Ishikawa (cell line): ENCODE data around the gene IBTK.

ENCODE experiments used
- CEBPB ChIP-seq: IDR thresholded peaks from 2 replicates; pipeline ENCODE4 v1.6.1; 2012
- CREB1 ChIP-seq: IDR thresholded peaks from 2 replicates; pipeline ENCODE4 v1.6.1; 2012; ENCODE audit warnings: low read depth
- EP300 ChIP-seq: IDR thresholded peaks from 2 replicates; pipeline ENCODE4 v1.6.1; 2012; ENCODE audit warnings: borderline replicate concordance
- FOXM1 ChIP-seq: IDR thresholded peaks from 2 replicates; pipeline ENCODE4 v1.6.1; 2012; ENCODE audit warnings: low read depth, borderline replicate concordance
- TAF1 ChIP-seq: IDR thresholded peaks from 2 replicates; pipeline ENCODE4 v1.6.1; 2012; ENCODE audit warnings: low read depth, mild to moderate bottlenecking
- YY1 ChIP-seq: IDR thresholded peaks from 2 replicates; pipeline ENCODE4 v1.6.1; 2012; ENCODE audit warnings: low read depth
- TF ChIP-seq, protein P1 (sequence below): IDR thresholded peaks from 2 replicates; pipeline ENCODE4 v1.6.1; 2012
- TF ChIP-seq, protein P2 (sequence below): IDR thresholded peaks from 2 replicates; pipeline ENCODE4 v1.6.1; 2012; ENCODE audit warnings: low read depth, mild to moderate bottlenecking

DNA sequence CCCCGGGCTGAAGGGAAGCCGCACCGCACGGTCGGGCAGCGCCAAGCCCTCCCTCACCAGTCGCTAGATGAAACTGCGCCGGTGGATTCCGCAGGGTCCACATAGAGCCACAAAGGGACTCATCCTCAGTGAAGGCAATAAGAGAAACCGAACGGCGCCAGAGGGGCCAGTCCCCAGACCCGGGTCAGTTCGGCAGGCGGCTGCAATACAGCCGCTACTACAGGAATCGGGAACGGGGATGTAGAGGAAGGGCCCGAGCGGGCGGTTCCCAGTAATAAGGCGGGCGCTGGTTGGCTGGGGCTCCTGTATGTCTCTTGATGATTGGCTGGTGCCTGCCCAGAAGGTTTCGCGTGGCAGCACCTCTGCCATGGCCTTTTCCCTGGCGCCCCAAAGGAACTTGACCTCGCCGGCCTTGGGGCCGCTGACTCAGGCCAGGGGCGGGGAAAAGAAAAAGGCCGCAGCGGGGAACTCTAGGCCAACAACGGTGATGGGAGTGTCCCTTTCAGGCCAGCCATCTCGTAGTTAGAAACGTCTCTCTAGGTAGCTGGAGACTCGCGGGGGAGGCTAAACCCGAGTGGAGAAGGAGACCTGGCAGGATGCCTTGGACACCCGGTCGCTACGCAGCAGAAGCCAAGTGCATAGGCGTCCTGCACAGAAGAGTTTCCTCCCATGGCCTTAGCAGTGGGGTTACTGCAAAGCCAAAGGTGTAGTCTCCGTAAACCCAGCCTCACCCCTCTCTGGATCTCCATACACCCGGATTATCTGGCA is at the start of gene IBTK:
- peak; percentile 78 for TF ChIP-seq TAF1
- TF ChIP-seq EP300: no peak; the same call in 1 of the 2 replicates
- TF ChIP-seq, protein P1, sequence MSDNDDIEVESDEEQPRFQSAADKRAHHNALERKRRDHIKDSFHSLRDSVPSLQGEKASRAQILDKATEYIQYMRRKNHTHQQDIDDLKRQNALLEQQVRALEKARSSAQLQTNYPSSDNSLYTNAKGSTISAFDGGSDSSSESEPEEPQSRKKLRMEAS: peak; percentile 26
- TF ChIP-seq YY1: peak; percentile 84
- TF ChIP-seq FOXM1: no peak; the same call in 1 of the 2 replicates
- TF ChIP-seq CEBPB: no peak
- TF ChIP-seq, protein P2, sequence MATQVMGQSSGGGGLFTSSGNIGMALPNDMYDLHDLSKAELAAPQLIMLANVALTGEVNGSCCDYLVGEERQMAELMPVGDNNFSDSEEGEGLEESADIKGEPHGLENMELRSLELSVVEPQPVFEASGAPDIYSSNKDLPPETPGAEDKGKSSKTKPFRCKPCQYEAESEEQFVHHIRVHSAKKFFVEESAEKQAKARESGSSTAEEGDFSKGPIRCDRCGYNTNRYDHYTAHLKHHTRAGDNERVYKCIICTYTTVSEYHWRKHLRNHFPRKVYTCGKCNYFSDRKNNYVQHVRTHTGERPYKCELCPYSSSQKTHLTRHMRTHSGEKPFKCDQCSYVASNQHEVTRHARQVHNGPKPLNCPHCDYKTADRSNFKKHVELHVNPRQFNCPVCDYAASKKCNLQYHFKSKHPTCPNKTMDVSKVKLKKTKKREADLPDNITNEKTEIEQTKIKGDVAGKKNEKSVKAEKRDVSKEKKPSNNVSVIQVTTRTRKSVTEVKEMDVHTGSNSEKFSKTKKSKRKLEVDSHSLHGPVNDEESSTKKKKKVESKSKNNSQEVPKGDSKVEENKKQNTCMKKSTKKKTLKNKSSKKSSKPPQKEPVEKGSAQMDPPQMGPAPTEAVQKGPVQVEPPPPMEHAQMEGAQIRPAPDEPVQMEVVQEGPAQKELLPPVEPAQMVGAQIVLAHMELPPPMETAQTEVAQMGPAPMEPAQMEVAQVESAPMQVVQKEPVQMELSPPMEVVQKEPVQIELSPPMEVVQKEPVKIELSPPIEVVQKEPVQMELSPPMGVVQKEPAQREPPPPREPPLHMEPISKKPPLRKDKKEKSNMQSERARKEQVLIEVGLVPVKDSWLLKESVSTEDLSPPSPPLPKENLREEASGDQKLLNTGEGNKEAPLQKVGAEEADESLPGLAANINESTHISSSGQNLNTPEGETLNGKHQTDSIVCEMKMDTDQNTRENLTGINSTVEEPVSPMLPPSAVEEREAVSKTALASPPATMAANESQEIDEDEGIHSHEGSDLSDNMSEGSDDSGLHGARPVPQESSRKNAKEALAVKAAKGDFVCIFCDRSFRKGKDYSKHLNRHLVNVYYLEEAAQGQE: no peak
- 0 out of 2 replicates have a peak, but pooled peaks have one; percentile 37 for TF ChIP-seq CREB1
